NB4 (cell line): ENCODE measurements around the gene CCL8.

Source experiments
- DNase-seq: peaks from one replicate; pipeline ENCODE4 v3.0.0; 2010; ENCODE audit warnings: low read depth
- H3K4me3 ChIP-seq: one replicate; pipeline ENCODE4 v1.5.1; 2011; ENCODE audit warnings: mild to moderate bottlenecking, low read depth, low read length, moderate library complexity
- MYC ChIP-seq: IDR thresholded peaks from 2 replicates; pipeline ENCODE4 v1.6.1; 2011; ENCODE audit warnings: low read depth, low read length
- POLR2A ChIP-seq: IDR thresholded peaks from 2 replicates; pipeline ENCODE4 v1.6.1; 2011; ENCODE audit warnings: mild to moderate bottlenecking; ENCODE audit not compliant: insufficient read length; ENCODE audit errors: extremely low read depth
- TF ChIP-seq, protein P1 (sequence below): IDR thresholded peaks from one replicate; pipeline ENCODE4 v1.5.1; 2012; ENCODE audit warnings: low read depth, low read length
- TF ChIP-seq, protein P2 (sequence below): IDR thresholded peaks from 2 replicates; pipeline ENCODE4 v1.6.1; 2011; ENCODE audit warnings: low read depth, low read length

CCL8 gene

DNA sequence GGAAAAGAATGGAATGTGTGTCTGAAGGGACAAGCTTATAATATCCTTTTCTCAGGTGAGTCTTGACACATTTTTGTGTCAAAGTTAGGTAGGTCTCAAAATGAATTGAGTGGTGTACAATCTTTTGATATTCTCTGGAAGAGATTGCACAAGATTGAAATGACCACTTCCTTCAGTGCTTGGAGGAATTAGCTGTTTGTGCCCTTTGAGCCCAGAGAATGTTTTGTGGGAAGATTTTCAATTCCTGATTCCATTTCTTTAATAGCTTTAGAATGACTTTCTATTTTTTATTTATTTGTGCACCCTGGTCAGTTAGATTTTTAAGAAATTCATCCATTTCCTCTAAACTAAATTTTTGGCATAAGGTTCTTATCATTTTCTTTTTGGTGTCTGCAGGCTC is 35.4 kb downstream of the CCL8 start:
- no peak overlapping the region for H3K4me3 ChIP-seq
- no peak for TF ChIP-seq POLR2A
- TF ChIP-seq MYC = no peak
- TF ChIP-seq, protein P1, sequence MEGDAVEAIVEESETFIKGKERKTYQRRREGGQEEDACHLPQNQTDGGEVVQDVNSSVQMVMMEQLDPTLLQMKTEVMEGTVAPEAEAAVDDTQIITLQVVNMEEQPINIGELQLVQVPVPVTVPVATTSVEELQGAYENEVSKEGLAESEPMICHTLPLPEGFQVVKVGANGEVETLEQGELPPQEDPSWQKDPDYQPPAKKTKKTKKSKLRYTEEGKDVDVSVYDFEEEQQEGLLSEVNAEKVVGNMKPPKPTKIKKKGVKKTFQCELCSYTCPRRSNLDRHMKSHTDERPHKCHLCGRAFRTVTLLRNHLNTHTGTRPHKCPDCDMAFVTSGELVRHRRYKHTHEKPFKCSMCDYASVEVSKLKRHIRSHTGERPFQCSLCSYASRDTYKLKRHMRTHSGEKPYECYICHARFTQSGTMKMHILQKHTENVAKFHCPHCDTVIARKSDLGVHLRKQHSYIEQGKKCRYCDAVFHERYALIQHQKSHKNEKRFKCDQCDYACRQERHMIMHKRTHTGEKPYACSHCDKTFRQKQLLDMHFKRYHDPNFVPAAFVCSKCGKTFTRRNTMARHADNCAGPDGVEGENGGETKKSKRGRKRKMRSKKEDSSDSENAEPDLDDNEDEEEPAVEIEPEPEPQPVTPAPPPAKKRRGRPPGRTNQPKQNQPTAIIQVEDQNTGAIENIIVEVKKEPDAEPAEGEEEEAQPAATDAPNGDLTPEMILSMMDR = no peak
- TF ChIP-seq, protein P2, sequence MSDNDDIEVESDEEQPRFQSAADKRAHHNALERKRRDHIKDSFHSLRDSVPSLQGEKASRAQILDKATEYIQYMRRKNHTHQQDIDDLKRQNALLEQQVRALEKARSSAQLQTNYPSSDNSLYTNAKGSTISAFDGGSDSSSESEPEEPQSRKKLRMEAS = no peak
- DNase-seq = no peak

DNA sequence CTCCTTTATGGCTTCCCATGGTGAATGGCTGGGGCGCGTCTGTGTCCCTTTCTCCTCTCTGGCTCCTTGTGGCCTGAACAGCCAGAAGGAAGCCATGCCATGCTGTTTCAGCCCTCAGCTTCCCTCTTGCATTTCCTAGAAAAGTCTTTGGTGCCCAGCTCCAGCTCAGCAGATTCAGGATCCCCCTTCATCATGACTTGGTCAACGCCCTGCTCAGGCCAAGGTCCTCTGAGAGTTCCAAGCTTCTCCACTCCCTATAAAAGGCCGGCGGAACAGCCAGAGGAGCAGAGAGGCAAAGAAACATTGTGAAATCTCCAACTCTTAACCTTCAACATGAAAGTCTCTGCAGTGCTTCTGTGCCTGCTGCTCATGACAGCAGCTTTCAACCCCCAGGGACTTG is 37.0 kb downstream of the CCL8 start, which contains the start of gene CCL13:
CCL13 (plus strand) TSS at position 287 of the 400 bp plus-strand sequence; CDS start at position 334, 47 bp downstream.
- TF ChIP-seq, protein P1 = no peak
- TF ChIP-seq POLR2A (no peak), MYC (no peak)
- TF ChIP-seq, protein P2 = no peak
- DNase-seq = no peak
- no peak within 1 kb of the TSS for H3K4me3 ChIP-seq

DNA sequence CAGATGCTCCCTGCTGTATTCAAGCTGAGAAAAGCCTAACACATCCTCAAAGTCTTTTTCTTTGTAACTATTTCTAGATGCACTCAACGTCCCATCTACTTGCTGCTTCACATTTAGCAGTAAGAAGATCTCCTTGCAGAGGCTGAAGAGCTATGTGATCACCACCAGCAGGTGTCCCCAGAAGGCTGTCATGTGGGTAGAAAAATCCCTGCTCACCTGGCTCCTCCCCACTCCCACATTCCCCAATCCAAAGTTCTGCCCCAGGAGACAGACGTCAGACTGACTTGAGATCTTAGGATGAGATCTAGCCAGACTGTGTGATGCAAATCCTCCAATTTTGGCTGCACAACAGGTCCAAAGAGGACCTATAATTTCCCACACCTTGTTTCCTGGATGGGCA is 38.2 kb downstream of the CCL8 start:
- DNase-seq = no peak
- no peak overlapping the region for H3K4me3 ChIP-seq
- TF ChIP-seq, protein P1 = no peak
- TF ChIP-seq, protein P2 = no peak
- TF ChIP-seq POLR2A (no peak), MYC (no peak)

DNA sequence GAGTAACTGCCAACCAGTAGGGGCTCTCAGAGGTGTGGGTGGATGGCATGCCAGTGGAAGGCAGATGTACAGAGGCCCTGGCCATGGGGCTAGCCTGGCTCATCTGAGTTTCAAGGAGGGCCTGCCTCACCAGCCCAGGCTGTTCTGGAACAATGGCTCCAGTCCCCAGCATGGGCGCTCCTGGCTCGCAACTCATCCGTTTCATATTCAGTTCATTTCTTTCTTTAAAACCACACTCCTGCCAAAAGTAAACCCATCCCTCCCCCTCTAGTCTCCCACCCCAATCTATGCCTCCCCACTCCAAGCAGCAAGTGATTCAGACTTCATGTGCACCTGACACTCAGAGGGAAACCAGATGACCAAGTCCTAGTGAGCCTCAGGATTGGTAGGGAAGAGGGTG is 39.4 kb downstream of the CCL8 start:
- H3K4me3 ChIP-seq = no peak overlapping the region
- no peak for DNase-seq
- TF ChIP-seq, protein P1 = no peak
- TF ChIP-seq POLR2A (no peak), MYC (no peak)
- TF ChIP-seq, protein P2 = no peak

DNA sequence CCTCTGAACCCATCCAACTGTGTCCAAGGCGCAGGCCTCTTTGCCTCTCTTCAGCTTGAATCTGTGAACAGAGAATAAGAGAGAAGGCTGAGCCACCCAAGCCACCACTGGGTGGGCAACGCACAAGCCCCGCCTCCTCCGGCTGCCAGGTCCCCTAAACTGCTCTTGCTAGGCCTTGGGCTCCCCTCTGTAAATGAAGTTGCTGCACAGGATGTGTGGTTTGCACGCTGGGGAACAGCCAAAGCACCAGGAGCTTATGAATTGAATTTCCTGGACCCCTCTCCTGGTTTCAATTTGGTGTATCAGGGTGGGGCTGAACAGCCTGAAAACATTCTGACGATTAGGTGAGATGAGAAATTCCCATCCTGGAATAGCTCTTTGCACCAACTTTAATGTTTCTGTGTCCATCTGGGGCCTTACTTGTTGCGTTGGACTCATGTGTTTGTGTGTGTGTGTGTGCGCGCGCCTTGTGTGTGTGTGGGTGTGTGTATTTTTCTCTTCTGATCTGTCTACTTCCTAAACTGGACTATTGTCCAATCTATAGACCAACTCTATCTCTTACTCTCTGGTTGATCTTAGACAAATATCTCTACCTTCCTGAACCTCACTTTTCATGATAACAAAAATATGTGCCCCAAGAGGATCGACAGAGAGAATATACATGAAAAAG is 41.5 kb downstream of the CCL8 start:
- H3K4me3 ChIP-seq = no peak overlapping the region
- DNase-seq = no peak
- TF ChIP-seq, protein P2 = no peak
- TF ChIP-seq MYC = no peak

DNA sequence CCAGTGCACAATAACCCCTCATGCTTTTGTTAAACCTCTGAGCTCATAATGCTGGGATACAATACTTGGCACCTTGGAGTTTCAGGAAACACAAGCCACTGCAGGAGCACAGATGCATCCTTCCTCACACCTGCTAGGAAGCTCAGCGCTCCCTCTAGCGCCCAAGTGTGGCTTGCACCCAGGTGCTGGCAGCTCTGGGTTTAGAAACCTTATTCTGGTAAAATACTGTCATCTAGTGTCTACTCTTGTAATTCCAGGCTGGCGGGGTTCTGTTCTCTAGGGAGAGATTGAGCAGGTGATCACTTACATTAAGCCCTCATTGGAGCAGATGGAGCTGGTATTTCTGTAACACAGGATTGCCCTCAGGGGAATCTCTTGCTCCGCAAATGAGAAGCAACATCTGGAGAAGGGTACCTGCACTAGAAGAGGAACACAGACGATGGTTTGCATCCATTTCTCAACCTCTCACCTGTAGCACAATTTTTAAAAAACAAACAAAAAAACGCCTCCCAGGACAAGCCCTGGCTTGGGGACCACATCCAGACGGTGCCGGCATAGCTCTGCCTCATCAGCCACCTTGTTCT is 42.3 kb downstream of the CCL8 start:
- DNase-seq = peak; percentile 92
- H3K4me3 ChIP-seq = no peak overlapping the region
- no peak for TF ChIP-seq POLR2A
- no peak for TF ChIP-seq MYC
- TF ChIP-seq, protein P2 = peak; percentile 43; the same call in 1 of the 2 replicates
- TF ChIP-seq, protein P1 = peak; percentile 100
